HG02623 (cell line): ENCODE measurements around the gene METAP1.
A peak's percentile ranks its signal among the peaks of the same experiment; 100 is the strongest.
"Not testable (repeated sequence)": the region's sequence is repeated elsewhere in the genome, so short reads cannot be mapped to it uniquely, and the experiment has no call there.

Experiments
- ATAC-seq: cut with Tn5 transposase; IDR thresholded peaks from one replicate; pipeline ENCODE4 v1.9.1; 2021; ENCODE audit warnings: moderate library complexity; ENCODE audit not compliant: unreplicated experiment

METAP1 gene

DNA sequence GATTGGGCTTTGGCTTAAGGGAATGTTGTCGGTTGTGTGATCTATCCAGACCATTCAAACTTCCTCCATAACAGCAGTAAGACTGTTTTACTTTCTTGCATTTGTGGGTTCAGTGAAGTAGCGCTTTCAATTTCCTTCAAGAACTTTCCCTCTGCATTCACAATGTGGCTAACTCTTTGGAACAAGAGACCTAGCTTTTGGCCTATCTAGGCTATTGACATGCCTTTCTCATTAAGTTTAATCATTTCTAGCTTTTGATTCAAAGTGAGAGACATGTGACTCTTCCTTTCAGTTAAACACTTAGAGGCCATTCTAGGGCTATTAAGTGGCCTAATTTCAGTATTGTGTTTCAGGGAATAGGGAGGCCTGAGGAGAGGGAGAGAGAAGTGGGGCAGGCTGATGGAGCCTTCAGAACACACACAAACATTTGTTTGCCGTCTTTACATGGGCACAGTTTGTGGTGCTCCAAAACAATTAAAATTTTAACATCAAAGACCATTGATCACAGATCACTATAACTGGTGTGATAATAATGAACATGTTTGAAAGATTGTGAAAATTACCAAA lies 59.0 kb downstream of the METAP1 start:
- peak; percentile 42 for ATAC-seq

DNA sequence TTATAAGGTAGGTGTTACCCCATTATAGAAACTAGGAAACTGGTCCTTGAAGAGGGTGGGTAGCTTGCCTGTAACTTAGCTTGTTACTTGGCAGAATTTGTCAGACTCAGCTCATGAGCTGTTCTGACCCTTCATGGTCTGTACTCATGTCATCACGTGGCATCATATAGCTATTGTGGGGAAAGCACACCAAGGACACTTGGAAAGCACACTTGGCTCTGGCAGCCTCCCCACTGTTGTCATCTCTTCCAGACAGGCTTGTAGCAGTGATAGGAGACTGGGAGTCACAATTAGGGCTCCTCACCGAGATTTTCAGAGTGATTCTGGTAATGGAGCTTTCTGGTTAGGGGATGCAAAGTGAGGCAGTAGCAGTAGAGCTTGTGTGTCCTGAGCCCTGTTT lies 62.7 kb downstream of the METAP1 start:
- no peak for ATAC-seq

DNA sequence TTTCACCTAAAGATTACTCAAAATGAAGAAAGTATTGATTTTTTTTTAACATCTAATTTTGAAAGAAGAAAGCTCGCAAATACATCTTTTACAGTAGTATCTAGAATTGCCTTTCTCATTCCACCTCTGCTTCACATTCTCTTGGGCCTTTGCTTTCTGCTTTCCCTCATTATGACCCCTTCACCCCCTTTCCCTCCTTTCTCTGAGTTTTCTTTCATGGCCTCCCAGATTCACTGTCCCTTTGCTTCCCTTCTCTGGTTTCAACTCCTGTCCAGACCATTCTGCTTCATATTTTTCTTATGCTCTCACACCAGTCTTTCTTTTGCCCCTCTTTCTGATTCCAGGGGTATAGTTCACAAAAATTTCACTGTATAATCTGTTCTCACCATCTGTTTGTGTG lies 64.0 kb downstream of the METAP1 start:
- ATAC-seq: no peak

DNA sequence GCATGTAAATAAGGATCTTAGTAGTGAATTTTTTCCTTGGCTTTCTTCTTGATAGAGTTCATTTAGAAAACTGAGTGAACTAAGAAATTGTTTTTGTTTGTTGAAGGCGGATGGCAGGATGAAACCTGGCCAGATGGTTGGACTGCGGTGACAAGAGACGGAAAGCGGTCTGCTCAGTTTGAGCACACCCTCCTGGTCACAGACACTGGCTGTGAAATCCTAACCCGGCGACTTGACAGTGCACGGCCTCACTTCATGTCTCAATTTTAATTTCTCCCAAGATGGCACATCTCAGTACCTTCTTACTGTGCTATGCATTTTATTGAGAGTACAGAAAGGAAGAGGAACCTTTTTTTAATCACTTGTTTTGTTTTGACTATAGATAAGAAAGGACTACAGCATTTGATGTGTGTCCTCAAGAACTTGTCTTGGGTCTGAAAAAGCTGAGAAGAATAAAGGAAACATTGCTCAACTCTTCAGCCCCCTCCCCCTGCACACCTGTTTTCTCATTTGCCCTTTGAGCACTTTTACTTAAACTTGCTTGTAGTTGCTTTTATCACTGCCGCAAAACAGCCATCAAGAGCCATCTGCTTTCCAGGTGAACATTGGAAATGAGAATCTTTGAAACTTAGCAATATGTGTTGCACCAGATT lies 65.7 kb downstream of the METAP1 start:
- ATAC-seq: no peak

DNA sequence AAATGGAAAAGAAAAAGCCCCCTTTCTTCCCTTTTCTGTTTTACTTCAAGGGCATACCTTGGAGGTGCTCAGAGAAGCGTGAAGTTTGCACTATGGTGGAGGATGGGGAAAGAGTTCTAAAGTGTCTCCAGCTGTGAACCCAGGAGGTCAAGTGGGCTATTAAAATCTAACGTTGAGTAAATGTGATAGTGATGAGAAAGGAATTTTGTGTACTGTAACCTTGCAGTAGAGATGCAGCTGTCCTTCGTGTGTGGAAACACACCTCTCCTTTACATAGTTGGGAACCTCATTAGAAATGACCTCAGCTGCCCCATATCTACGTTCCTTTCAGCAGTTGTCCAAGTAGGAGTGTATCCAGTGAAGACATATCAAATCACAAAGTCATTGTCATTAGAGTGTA lies 66.6 kb downstream of the METAP1 start:
- ATAC-seq: no peak

DNA sequence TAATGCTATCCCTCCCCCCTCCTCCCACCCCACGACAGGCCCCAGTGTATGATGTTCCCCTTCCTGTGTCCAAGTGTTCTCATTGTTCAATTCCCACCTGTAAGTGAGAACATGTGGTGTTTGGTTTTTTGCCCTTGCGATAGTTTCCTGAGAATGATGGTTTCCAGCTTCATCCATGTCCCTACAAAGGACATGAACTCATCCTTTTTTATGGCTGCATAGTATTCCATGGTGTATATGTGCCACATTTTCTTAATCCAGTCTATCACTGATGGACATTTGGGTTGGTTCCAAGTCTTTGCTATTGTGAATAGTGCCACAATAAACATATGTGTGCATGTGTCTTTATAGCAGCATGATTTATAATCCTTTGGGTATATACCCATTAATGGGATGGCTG lies 70.0 kb downstream of the METAP1 start:
- ATAC-seq: not testable (repeated sequence)

DNA sequence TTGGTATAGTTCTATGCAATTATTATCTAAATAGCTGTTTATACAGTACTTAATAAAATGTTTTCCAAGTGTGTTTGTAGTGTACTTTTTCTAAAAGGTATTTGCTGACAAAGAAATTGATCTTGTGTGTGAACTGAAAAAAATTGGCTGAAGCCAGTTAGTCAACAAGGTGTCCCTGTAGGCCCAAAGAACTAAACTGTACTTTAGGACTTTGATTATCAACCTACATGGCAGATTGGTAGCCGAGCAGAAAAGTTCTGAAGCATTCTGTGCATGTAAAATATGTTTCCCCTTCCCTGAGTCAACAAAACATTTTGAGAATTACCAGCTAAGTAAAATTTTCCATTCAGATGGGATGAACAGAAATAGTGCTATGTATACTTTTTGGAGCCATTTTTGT lies 72.1 kb downstream of the METAP1 start:
- ATAC-seq: no peak

DNA sequence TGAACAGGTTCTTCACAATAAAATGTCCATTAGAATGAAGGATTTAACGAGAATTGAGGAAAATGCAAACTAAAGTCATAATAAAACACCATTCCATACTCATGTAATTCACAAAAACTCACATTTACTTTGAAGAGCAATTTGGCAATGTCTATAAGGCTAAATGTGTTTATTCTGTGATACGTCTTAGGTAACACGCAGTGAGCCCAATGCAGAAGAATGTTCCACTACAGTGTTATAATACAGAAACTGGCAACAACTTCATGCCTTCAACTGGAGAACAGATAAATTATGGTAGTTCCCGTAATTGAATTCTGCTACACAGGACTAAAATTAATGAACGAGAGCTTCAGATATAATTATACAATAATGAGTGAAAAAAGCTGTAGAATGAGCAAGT lies 75.6 kb downstream of the METAP1 start:
- ATAC-seq: no peak

DNA sequence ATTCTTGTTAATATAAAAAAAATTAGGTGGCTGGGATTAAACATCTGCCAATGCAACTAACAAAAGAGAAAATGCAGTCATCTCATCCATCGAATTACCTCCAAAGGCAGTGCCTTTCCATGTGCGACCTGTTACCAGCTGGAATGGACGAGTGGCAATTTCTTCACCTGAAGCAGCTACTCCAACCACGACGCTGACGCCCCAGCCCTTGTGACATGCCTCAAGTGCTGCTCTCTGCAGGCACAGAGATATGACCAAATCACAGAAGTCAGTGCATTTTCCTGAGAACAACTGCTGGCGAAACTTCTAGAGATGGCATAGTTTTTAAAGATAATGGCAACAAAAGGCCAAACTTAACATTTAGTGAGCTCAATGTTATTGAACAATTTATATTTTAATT lies 79.3 kb downstream of the METAP1 start:
- no peak for ATAC-seq

DNA sequence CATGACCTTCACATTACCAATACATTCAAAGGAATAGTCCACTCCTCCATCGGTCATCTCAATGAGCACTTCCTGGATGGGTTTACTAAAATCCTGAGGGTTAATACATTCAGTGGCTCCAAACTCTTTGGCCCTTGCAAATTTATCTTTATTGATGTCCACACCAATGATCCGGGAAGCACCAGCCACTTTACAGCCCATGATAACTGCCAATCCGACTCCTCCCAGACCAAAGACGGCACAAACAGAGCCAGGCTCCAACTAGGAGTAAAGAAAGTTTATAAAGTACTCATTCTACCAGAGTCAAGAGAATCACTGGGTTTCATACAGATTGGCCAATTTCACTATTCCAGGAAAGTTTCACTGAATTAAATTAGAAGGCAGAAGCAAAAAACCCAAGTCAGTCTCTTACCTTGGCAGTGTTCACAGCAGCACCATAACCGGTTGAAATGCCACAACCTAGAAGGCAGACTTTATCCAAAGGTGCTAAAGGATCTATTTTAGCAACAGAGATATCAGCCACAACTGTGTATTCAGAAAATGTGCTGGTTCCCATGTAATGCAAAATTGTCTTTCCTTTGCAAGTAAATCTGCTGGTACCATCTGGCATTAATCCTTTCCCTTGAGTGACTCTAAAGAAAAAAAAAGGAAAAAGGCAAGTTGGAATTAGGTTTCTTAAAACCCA lies 80.9 kb downstream of the METAP1 start:
- no peak for ATAC-seq

DNA sequence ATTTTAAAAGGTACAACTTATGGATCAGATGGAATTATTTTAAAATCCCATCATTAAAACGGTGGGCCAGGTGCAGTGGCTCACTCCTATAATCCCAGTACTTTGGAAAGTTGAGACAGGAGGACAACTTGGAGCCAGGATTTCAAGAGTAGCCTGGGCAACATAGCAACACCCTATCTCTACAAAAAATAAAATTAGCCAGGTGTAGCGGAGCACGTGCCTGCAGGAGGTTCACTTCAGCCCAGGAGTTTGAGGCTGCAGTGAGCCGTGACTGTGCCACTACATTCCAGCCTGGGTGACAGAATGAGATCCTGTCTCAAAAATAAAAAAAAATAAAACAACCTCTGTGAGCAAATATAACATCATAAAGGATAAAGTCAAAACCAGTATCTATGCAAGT lies 81.7 kb downstream of the METAP1 start:
- ATAC-seq: no peak

DNA sequence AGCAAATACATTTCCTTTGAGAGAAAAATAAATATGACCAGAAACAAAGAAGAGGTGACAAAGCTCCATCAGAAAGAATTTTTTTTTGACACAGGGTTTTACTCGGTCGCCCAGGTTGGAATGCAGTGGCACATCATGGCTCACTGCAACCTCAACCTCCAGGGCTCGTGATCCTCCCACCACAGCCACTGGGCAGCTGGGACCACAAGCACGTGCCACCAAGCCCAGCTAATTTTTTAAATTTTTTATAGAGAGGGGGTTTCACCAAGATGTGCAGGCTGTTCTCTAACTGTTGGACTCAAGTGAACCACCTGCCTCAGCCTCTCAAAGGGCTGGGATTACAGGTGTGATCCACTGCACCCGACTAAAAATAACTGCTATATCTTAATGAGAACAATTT lies 82.8 kb downstream of the METAP1 start:
- no peak for ATAC-seq

DNA sequence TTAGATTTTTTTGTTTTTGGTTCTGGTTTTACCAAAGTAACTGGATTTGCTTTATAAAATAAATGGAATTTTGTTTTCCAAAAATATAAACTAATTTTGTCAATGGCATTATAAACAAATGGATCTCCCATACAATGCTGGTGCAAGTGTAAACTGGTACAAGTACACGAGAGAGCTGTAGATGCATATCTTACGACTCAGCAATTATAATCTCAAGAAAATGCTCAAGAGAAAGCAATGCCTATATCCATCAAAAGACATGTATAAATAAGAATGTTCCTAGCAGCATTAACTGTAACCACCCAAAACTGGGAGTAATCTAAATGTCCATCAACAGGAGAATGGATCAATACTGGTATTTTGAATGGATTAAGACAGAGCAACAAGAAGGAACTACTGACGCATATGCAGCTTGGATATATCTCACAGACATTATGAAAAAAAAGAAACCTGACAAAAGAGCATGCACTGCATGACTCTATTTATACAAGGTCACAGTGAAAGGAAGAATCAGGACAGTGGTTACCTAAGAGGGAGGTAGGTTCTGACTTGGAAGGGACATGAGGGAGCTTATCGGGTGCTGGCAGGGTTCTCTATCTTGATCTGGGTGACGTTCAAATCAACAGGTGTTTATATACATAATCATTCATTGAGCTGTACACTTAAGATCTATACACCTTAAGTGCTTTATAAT lies 83.6 kb downstream of the METAP1 start:
- ATAC-seq: no peak

DNA sequence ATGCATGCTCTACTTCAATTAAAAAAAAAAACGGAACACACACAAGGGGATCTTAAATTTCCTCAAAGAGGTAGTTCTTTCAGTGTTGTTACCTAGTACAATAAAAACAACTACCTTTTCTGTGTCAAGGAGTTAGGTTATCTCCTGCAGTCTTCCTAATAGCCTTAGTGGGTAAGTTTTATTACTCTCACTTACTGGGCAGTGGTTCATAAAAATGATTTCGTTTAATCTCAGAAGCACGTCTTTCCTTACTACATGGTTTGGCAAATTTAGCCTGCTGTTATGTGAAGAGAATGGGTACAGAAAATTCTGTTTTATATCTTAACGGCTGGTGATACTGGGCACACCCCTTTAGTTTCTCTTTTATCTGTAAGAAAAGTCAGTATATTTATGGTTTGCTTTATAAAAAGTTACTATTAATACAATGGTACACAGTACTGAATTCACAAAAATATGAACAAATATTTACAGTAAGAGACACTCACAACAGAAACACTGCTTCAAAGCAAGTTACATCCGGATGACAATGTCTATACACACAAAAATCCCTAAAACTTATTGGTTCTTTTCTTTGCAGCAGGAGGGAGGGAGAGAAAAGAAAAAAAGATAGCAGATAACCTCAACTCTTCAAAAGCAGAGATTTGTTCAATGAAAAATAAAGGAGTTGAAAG lies 84.2 kb downstream of the METAP1 start:
- ATAC-seq: no peak

DNA sequence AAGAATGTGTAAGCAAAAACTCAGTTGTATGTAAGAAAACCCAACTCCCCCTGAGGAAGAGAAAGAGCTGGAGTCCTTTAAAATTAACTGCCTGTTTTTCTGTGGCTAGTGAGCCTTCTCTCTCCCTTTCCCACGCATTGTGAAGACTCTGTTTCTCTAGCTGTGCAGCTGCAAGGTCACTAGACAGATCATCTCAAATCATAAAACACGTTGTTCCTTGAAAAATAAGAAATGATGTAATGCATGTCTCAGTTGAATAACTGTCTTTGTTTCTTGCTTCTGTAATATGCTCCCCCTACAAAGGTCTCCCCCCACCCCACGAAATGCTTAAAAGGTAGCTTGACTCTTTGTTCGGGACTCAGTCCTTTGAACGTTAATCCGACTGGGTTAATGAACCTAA lies 85.3 kb downstream of the METAP1 start:
- not testable (repeated sequence) for ATAC-seq

DNA sequence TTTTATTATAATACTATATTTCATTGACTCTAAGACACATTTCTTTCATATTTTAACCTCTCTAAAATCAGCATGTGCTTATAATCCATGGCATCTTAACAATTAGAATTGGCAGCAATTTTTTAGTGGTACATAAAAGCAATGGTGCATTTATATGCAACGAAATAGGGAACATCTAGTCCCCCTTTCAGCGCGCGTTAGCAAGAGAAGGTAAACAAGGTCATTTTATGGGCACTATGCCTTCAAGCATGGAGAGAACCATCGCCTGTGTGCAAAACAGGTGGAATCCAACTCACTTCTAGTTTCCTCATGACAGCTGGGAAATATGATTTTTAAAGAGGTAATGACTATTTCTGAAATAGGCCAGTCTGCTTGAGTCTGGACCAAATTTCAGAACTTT lies 86.7 kb downstream of the METAP1 start:
- ATAC-seq: no peak

DNA sequence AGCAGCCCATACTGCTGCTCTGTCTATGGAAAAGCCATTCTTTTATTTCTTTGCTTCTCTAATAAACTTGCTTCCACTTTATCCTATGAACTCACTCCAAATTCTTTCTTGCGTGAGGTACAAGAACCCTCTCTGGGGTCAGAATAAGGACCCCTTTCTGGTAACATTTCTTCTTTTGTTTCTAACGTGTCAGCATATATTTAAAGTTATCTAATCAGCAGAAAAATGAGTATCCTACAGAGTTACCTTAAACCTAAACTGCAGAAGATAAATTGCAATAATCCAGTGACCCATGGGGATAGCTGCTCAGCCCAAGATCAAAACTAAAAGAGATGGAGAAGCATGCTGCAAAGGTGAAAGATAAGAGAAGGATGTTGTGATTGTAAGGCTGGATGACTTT lies 89.1 kb downstream of the METAP1 start:
- no peak for ATAC-seq

DNA sequence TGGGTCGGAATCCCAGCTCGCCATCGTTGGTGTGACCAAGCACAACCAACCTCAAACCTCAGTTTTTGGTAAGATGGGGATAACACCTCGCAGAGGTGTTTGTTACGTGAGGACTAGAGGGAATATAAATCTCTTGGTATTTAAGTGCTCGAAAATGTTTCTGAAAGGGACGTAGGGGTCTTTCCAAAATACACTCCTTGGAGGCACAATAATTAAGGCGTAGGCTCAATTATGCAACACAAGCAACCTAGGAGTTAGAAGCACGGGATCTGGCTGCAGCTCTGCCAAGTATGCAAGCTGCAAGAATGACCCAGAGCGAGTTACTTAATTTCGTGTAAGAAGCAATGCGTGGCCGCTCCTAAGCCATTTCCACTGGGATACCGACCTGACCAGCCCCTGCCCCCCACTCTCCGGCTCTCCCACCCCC lies 92.5 kb downstream of the METAP1 start:
- ATAC-seq: peak; percentile 17

DNA sequence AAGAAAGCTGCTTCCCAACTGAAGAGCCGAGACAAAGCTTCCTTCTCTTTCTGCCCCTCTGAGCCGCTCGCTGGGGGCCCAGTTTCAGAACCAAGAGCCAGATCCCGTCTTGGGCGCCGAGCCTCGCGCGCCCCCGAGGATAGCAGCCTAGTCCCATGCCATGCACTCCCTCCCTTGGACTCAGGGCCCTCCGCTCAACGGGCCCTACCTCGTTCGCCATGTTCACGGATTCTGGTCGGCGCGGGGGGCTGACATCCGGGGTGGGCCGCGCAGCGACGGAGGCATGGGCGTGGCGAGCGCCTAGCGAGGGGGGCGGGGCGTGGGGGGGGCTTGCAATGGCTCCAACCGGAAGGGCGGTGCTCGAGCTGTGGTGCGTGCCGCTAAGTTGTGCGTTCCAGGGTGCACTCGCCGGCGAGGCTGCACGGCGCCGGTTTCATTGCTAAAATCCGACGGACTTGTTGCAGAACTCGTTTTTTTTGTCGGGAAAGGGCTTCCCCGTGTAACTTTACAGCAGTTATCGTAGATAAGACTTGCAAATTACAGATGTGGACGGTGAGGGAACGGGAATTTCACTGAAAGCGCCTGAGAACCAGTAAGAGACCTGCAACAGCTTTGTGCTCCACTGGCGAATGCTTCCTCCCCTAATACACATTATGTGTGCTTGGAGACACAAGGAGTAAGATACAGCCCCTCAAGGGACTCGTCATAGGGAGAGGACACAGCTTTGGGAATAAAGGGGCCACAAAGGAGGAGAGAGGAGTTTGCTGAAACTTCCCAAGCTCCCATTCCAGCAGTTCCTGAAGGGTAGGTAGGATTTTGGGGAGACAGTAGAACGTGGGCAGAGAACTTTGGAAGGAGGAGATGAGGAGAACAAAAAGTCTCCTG lies 93.2 kb downstream of the METAP1 start, which contains the start of gene ADH5:
Gene ADH5, minus strand, starts transcription at position 308 of the 885 bp plus-strand sequence. Its CDS starts 88 bp downstream, at position 220.
- ATAC-seq: peak; percentile 92

DNA sequence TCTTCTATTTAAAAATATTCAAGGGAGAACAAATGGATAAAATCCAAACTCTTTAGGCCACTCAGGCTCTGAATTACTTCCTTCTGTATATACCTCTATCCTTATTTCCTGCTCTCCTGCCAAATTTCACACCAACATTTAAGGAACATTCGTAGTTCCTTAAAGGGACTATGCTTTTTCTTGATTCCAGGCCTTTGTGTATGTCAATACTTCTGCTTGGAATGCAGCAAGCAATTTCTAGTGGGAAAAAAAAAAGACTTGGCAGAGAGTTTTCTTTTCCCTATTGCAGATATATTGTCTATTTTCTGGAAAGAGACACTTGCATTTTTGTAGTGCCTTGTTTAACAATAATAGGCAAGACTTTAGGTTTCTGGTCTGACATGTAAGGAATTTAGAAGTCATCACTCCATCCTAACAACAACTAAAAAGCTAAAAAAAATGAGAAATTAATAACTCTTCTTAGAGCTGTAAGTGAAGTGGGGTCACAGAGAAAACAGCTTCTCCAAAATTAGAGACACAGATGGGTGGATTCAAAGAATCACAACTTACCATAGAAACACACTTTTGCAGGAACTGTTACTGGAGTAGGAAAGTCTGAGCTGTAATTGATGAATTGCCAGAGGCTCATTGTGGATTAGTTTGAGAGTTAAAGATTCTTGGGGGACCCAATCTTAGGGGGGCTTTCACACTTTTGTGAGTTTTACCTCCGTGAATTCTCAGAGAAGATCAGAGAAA lies 95.1 kb downstream of the METAP1 start:
- ATAC-seq: no peak
